HG03521 (cell line): ENCODE data around the gene CKAP4.
"Not testable (repeated sequence)": the region's sequence is repeated elsewhere in the genome, so short reads cannot be mapped to it uniquely, and the experiment has no call there.

Source experiments
- ATAC-seq: cut with Tn5 transposase; IDR thresholded peaks from one replicate; pipeline ENCODE4 v1.9.1; 2021; ENCODE audit warnings: mild to moderate bottlenecking, moderate library complexity; ENCODE audit not compliant: unreplicated experiment

Gene CKAP4

DNA sequence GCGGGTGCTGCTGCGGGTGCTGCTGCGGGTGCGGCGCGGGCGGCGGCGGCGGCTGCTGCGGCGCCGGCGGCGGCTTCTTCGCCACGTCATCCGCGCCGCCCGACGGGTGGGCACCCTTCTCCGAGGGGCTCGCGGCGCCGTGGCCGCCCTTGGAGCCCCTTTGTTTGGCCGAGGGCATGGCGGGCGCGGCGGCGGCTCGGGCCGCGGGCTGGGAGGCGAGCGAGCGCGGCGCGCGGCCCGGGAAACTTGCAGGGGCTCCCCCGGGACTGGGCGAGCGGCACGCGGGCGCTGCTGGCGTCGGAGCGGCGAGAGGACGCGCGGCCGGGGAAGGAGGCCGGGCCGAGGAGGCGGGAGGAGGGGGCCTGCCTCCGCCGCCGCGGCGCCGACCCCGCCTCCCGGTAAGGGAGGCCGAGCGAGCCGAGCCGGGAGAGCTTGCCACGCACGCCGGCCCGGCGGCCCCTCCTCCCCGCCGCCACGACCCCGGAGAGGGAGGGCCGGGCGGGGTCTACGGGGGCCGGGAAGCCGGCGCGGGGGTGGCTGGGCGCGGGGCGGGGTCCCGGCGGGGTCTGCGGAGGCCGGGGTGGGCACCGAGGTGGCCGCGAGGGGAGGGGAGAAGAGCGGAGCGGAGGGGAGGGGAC, at the start of gene CKAP4:
CKAP4 (minus strand) TSS at position 347 of the 638 bp plus-strand sequence; CDS start at position 178, 169 bp downstream.
- peak; percentile 51 for ATAC-seq

DNA sequence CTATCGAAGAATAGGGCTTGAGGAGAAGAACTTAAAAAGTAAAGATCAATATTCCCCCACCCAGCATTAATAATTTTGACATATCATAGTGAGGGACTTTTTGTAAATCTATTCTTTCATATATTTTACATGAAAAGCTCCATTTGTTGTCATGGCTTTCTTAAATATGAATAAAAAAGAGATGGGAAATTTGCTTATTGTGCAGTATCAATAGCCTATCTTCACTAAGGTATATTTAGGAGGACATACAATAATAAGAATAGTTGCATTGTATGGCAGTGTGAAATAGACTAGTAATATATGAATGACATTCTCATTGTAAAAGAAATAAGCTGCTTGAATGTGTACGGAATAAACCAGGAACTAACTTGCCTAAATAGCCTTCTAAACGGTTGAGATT, 49.3 kb upstream of the CKAP4 start:
- no peak for ATAC-seq

- no peak for ATAC-seq
These were observed 48.5 kb upstream of the CKAP4 start for GRCh38 chr12:106296179-106296877.

- ATAC-seq, result no peak
These were observed 44.5 kb upstream of the CKAP4 start for GRCh38 chr12:106292339-106292738.

DNA sequence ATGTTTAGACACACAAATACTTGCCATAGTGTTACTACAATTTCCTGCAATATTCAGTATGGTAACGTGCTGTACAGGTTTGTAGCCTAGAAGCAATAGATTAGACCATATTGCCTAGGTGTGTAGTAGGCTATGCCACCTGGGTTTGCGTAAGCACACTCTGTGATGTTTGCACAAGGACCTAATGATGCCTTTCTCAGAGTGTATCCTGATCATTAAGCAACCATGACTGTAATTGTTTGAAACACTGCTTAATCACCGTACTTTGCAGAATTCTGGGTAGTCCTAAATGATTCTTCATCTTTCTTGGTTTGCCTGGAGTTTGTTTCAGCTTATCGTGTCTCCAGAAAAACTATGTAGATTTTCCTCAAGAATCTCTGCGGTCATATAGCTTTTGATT, 43.5 kb upstream of the CKAP4 start:
- no peak for ATAC-seq

GRCh38 chr12:106290666-106291065, 42.8 kb upstream of the CKAP4 start:
- no peak for ATAC-seq

DNA sequence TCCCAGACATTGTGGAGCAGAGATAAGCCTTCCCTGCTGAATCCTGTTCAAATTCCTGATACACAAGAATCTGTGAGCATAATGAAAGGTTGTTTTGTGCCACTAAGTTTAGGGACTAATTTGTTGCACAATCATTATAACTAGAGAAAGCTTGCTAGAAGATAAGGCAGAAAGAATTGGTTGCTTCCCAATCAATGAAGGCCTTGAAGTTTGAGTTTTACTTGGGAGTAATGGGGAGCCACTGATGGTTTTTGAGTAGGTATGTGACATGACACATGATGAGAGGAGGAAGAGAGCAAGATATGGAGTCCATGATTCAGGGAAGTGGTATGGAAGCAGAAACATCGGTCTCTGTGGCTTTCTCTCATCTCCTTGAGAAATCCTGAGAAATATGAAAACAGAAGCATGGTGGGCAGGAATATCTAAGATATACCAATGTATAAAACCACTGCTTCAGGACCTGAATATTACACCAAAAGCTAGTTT, 41.4 kb upstream of the CKAP4 start:
- no peak for ATAC-seq

- no peak for ATAC-seq
These were observed 40.8 kb upstream of the CKAP4 start for GRCh38 chr12:106288494-106289195.

GRCh38 chr12:106288101-106288493, 40.3 kb upstream of the CKAP4 start:
- no peak for ATAC-seq

DNA sequence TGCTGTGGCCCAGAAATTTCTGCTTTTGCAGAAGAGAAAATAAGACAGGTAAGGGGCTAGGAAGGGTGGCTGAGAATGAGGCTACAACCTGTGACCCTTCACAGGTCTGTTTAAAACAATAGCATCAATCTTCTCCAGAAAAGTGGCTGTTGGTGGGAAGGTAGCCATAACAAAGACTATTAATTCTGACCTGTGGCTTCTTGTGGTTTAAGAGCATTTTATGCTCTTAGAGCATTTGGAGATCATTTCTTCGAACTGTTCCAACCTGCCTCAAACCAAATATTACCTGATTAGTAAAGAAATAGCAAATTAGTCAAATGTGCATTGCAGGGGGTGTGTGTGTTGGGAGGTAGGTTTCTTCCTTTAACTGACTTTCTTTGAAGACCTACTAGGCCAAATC, 39.5 kb upstream of the CKAP4 start:
- ATAC-seq, result no peak

DNA sequence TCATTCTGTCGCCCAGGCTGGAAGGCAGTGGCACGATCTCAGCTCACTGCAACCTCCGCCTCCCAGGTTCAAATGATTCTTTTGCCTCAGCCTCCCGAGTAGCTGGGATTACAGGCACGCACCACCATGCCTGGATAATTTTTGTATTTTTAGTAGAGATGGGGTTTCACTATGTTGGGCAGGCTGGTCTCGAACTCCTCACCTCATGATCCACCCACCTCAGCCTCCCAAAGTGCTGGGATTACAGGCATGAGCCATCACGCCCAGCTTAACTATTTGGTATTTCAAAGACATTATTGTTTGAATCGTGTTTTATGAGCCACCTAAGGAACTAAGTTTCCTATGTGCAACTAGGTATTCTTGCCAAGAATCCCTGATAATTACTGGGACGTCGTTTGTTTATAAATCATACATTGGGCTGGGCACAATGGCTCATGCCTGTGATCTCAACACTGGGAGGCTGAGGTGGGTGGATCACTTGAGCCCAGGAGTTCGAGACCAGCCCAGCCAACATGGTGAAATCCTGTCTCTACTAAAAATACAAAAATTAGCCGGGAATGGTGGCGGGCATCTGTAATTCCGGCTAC, 38.8 kb upstream of the CKAP4 start:
- ATAC-seq, result not testable (repeated sequence)

GRCh38 chr12:106285982-106286381, 38.2 kb upstream of the CKAP4 start:
- no peak for ATAC-seq

- ATAC-seq, result no peak
These were observed 36.7 kb upstream of the CKAP4 start for GRCh38 chr12:106284358-106285105.

GRCh38 chr12:106282457-106283097, 34.8 kb upstream of the CKAP4 start:
- ATAC-seq, result no peak

DNA sequence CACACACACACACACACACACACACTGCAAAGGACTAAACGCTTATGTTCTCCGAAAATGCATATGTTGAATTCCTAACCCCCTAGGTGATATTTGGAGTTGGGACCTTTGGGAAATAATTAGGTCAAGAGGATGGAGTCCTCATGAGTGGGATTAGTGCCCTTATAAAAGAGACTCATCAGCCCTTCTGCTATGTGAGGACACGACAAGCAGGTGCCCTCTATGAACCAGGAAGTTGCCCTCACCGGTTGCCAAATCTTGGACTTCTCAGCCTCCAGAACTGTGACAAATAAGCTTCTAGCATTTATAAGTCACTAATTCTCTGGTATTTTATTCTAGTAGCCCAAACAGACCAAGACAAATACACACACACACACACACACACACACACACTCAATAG, 34.0 kb upstream of the CKAP4 start:
- ATAC-seq, result no peak

DNA sequence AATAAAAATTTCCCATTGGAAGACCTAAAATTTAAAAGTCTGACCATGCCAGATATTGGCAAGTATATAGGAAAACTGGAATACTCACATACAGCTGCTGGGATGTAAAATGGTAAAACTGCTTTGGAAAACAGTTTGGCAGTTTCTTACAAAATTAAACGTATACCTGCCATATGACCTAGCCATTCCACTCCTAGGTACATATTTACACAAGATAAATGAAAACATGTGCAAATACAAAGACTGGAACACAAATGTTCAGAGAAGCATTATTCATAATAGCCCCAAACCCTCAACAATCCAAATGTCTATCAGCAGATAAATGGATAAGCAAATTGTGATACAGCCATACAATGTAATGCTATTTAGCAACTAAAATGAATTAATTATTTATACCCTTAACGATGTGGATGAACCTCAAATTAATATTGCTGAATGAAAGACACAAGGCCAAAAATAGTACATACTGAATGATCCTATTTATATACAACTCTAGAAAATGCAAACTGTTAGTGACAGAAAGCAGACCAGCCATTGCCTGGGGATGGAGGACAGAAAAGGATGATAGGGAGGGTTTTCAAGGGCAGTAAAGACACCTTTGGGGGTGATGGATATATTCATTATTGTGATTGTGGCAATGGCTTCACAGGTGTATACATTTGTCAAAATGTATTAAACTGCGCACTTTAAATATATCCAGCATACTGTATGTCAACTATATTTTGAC, 33.4 kb upstream of the CKAP4 start:
- ATAC-seq, result no peak

GRCh38 chr12:106280106-106280505, 32.3 kb upstream of the CKAP4 start:
- ATAC-seq, result no peak

DNA sequence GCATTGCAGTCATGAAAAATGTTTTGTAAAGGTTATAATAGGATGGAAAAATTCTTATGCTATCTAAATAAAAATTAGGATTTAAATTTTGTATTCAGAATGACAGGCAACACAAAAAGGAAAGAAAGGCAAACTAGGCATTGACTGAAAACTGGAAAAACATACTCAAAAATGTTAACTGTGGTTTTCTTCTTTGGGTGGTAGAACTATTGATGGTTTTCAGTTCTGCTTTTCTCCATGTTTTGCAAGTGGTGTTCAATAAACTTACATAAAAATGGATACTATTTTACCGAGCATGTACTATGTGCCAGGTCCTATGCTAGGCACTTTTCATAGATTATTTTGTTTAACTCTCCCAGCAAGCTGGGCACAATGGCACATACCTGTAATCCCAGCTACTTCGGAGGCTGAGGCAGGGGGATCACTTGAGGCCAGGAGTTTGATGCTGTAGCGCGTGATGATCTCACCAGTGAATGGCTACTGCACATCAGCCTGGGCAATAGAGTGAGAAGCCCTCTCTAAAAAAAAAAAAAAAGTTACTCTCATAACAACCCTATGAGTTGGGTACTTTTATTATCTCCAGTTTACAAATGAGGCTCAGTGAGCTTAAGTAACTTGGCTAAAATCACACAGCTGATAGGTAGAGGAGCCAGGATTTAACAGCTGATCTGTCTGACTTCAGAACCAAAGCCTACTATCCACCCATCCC, 28.4 kb upstream of the CKAP4 start:
- peak; percentile 76 for ATAC-seq

DNA sequence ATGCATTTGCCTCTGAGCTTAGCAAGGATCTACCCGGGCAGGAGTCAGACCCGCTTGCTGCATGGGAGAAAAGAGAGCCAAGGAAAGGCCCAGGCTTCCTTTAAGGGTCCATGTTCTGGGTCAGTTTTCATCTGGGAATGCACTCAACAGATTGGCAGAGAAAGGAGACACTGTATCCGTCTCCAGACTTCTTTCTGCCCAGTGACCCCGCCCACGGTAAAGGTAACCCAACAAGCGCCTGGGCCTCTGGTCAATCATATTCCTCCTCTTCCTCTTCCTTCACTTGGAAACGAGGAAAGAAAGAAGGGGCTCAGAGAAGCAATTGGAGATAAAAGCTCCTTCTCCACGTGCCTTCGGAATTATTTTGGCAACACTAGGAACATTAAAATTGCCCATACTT, 27.6 kb upstream of the CKAP4 start:
- no peak for ATAC-seq
